Neural progenitor cell (in vitro differentiated cells): ENCODE measurements around the gene CYP4A11. TPM values are rescaled to one million over a fixed set of nuclear protein-coding genes. Genes with fewer than 3 reads are reported as not detected.
"Not testable (repeated sequence)": the region's sequence is repeated elsewhere in the genome, so short reads cannot be mapped to it uniquely, and the experiment has no call there.

Experiments used
- DNase-seq: peaks from one replicate; pipeline ENCODE4 v3.0.0-alpha.2; 2016; ENCODE audit warnings: low spot score
- H2AFZ ChIP-seq: fragments of 200-600 bp; sonication (generic); replicated peaks from 2 replicates; pipeline ENCODE4 v1.6.1; 2016; ENCODE audit warnings: antibody characterized with exemption
- H3F3A ChIP-seq: fragments of 200-600 bp; sonication (generic); 2 replicates; pipeline ENCODE4 v1.6.1; 2016; ENCODE audit warnings: antibody characterized with exemption, low read depth
- H3K27ac ChIP-seq: fragments of 200-600 bp; sonication (generic); 2 replicates; pipeline ENCODE4 v1.5.1; 2016; ENCODE audit warnings: mild to moderate bottlenecking
- H3K27me3 ChIP-seq: fragments of 200-600 bp; sonication (generic); 2 replicates; pipeline ENCODE4 v1.6.1; 2016; ENCODE audit warnings: mild to moderate bottlenecking, moderate library complexity
- H3K36me3 ChIP-seq: fragments of 200-600 bp; sonication (generic); 2 replicates; pipeline ENCODE4 v1.5.1; 2016
- H3K4me1 ChIP-seq: fragments of 200-600 bp; sonication (generic); 2 replicates; pipeline ENCODE4 v1.6.1; 2016; ENCODE audit warnings: mixed run types
- H3K4me2 ChIP-seq: fragments of 200-600 bp; sonication (generic); 2 replicates; pipeline ENCODE4 v1.6.1; 2016
- H3K4me3 ChIP-seq: fragments of 200-600 bp; sonication (generic); 2 replicates; pipeline ENCODE4 v1.5.1; 2016
- H3K79me2 ChIP-seq: fragments of 200-600 bp; sonication (generic); 2 replicates; pipeline ENCODE4 v1.6.1; 2016; ENCODE audit warnings: low read depth
- H3K9ac ChIP-seq: fragments of 200-600 bp; sonication (generic); 2 replicates; pipeline ENCODE4 v1.6.1; 2016
- H3K9me3 ChIP-seq: fragments of 200-600 bp; sonication (generic); 2 replicates; pipeline ENCODE4 v1.5.1; 2016; ENCODE audit warnings: low read depth
- H4K20me1 ChIP-seq: fragments of 200-600 bp; sonication (generic); 2 replicates; pipeline ENCODE4 v1.6.1; 2016; ENCODE audit warnings: low read depth
- H3K27ac Mint-ChIP-seq: 3 replicates; pipeline ENCODE4 v1.8.0; 2021; ENCODE audit warnings: mixed read lengths
- H3K27me3 Mint-ChIP-seq: 2 replicates; pipeline ENCODE4 v1.8.0; 2022; ENCODE audit warnings: low read depth, mild to moderate bottlenecking, inconsistent platforms, moderate library complexity, mixed read lengths; ENCODE audit not compliant: insufficient read depth
- H3K36me3 Mint-ChIP-seq: 3 replicates; pipeline ENCODE4 v1.8.0; 2021; ENCODE audit warnings: mixed read lengths
- H3K4me1 Mint-ChIP-seq: 3 replicates; pipeline ENCODE4 v1.8.0; 2021; ENCODE audit warnings: mixed read lengths
- H3K4me3 Mint-ChIP-seq: 3 replicates; pipeline ENCODE4 v1.8.0; 2021; ENCODE audit warnings: mild to moderate bottlenecking, moderate library complexity, mixed read lengths
- H3K9me3 Mint-ChIP-seq: 3 replicates; pipeline ENCODE4 v1.8.0; 2020; ENCODE audit warnings: mixed read lengths
- CTCF ChIP-seq: fragments of 200-600 bp; sonication (generic); IDR thresholded peaks from 2 replicates; pipeline ENCODE4 v1.5.1; 2017; ENCODE audit warnings: antibody characterized with exemption, mild to moderate bottlenecking
- EZH2 ChIP-seq: fragments of 200-600 bp; sonication (generic); IDR thresholded peaks from 2 replicates; pipeline ENCODE4 v1.6.1; 2017; ENCODE audit warnings: antibody characterized with exemption, mild to moderate bottlenecking, moderate library complexity
- EZH2phosphoT487 ChIP-seq: fragments of 200-600 bp; sonication (generic); IDR thresholded peaks from 2 replicates; pipeline ENCODE4 v1.6.1; 2017; ENCODE audit warnings: antibody characterized with exemption
- total RNA-seq: library from RNA; depleted of rRNA; stranded (reverse); fragments of >200 nt; gene quantifications from 2 replicates; pipeline ENCODE4 v1.2.3, GENCODE V29; 2015; ENCODE audit warnings: low replicate concordance

Gene CYP4A11
- total RNA-seq, 1 donor from 2014 or later: not detected

GRCh38 chr1:46960250-46960649, 19.0 kb upstream of the CYP4A11 start:
- Histone ChIP-seq H3K9me3 (no peaks in the 10 kb centered on the region), H3K27ac (no peak overlapping the region), H3F3A (no peaks in the 10 kb centered on the region), H3K79me2 (no peaks in the 10 kb centered on the region), H3K36me3 (no peaks in the 10 kb centered on the region), H3K4me2 (no peak overlapping the region), H3K4me3 (no peak overlapping the region), H2AFZ (no peak overlapping the region), H3K27me3 (no peaks in the 10 kb centered on the region), H3K4me1 (no peaks in the 10 kb centered on the region), H3K9ac (no peak overlapping the region), H4K20me1 (no peaks in the 10 kb centered on the region)
- Mint-ChIP-seq H3K4me3 (no peak overlapping the region), H3K27me3 (peaks cover 1% of the 10 kb centered on the region), H3K4me1 (no peaks in the 10 kb centered on the region), H3K9me3 (no peaks in the 10 kb centered on the region), H3K36me3 (no peaks in the 10 kb centered on the region), H3K27ac (no peak overlapping the region)
- DNase-seq: no peak
- no peak for TF ChIP-seq EZH2
- no peak for TF ChIP-seq CTCF

GRCh38 chr1:46955116-46955515, 13.8 kb upstream of the CYP4A11 start:
- H3K9me3 ChIP-seq, H3K4me3 Mint-ChIP-seq, H3K9me3 Mint-ChIP-seq, H3K27me3 Mint-ChIP-seq, H3K79me2 ChIP-seq, H4K20me1 ChIP-seq, H3K36me3 ChIP-seq, H3K4me2 ChIP-seq, H2AFZ ChIP-seq, H3F3A ChIP-seq, H3K27ac Mint-ChIP-seq, H3K9ac ChIP-seq, H3K4me1 Mint-ChIP-seq, H3K4me3 ChIP-seq, DNase-seq, H3K27ac ChIP-seq, H3K36me3 Mint-ChIP-seq, H3K27me3 ChIP-seq, H3K4me1 ChIP-seq: not testable (repeated sequence)

GRCh38 chr1:46953847-46954246, 12.6 kb upstream of the CYP4A11 start:
- H3K27ac ChIP-seq, H3K9me3 Mint-ChIP-seq, H3K9ac ChIP-seq, H3K79me2 ChIP-seq, H3K27ac Mint-ChIP-seq, H3K4me3 ChIP-seq, H2AFZ ChIP-seq, H3K4me1 Mint-ChIP-seq, DNase-seq, H3K4me2 ChIP-seq, H3K27me3 Mint-ChIP-seq, H3K9me3 ChIP-seq, H3K4me3 Mint-ChIP-seq, H3F3A ChIP-seq, H4K20me1 ChIP-seq, H3K36me3 Mint-ChIP-seq, H3K4me1 ChIP-seq, H3K36me3 ChIP-seq, H3K27me3 ChIP-seq: not testable (repeated sequence)

GRCh38 chr1:46949417-46949666, 8.1 kb upstream of the CYP4A11 start:
- H3K9me3 Mint-ChIP-seq, H3K27me3 Mint-ChIP-seq, H3K27ac ChIP-seq, H3K36me3 Mint-ChIP-seq, H2AFZ ChIP-seq, H3K4me3 Mint-ChIP-seq, H3K4me1 ChIP-seq, DNase-seq, H3K9me3 ChIP-seq, H3K27ac Mint-ChIP-seq, H3K9ac ChIP-seq, H3K4me2 ChIP-seq, H3K27me3 ChIP-seq, H3K36me3 ChIP-seq, H3F3A ChIP-seq, H4K20me1 ChIP-seq, H3K4me3 ChIP-seq, H3K4me1 Mint-ChIP-seq, H3K79me2 ChIP-seq: not testable (repeated sequence)

GRCh38 chr1:46948629-46949416, 7.5 kb upstream of the CYP4A11 start:
- no peaks in the 10 kb centered on the region for H3F3A ChIP-seq
- no peaks in the 10 kb centered on the region for H3K36me3 ChIP-seq
- no peaks in the 10 kb centered on the region for H3K36me3 Mint-ChIP-seq
- H3K9me3 ChIP-seq: no peaks in the 10 kb centered on the region
- H3K27ac ChIP-seq: no peak overlapping the region
- H3K9me3 Mint-ChIP-seq: no peaks in the 10 kb centered on the region
- no peak overlapping the region for H3K27ac Mint-ChIP-seq
- DNase-seq: no peak
- H2AFZ ChIP-seq: no peak overlapping the region
- TF ChIP-seq CTCF: no peak
- no peak for TF ChIP-seq EZH2
- TF ChIP-seq EZH2phosphoT487: no peak
- peaks cover 7% of the 10 kb centered on the region for H3K27me3 Mint-ChIP-seq
- no peak overlapping the region for H3K9ac ChIP-seq
- H3K4me1 ChIP-seq: peaks cover 6% of the 10 kb centered on the region
- no peaks in the 10 kb centered on the region for H3K4me1 Mint-ChIP-seq
- H3K27me3 ChIP-seq: no peaks in the 10 kb centered on the region
- no peak overlapping the region for H3K4me3 ChIP-seq
- H3K79me2 ChIP-seq: no peaks in the 10 kb centered on the region
- H4K20me1 ChIP-seq: no peaks in the 10 kb centered on the region
- H3K4me3 Mint-ChIP-seq: no peak overlapping the region
- no peak overlapping the region for H3K4me2 ChIP-seq

- H3K79me2 ChIP-seq, DNase-seq, H3K9ac ChIP-seq, H3K27me3 Mint-ChIP-seq, H3K27me3 ChIP-seq, H4K20me1 ChIP-seq, H3K4me1 ChIP-seq, H3K4me3 ChIP-seq, H3K36me3 ChIP-seq, H3K9me3 ChIP-seq, H3K9me3 Mint-ChIP-seq, H3K27ac Mint-ChIP-seq, H3F3A ChIP-seq, H3K27ac ChIP-seq, H3K4me3 Mint-ChIP-seq, H2AFZ ChIP-seq, H3K4me1 Mint-ChIP-seq, H3K4me2 ChIP-seq, H3K36me3 Mint-ChIP-seq: not testable (repeated sequence)
Observed at GRCh38 chr1:46947706-46948105, 6.4 kb upstream of the CYP4A11 start.
